NCI-H226 (cell line): ENCODE measurements around the gene TMEM150B.

Experiments
- DNase-seq: peaks from one replicate; pipeline ENCODE4 v3.0.0-alpha.2; 2015

The TMEM150B gene, protein sequence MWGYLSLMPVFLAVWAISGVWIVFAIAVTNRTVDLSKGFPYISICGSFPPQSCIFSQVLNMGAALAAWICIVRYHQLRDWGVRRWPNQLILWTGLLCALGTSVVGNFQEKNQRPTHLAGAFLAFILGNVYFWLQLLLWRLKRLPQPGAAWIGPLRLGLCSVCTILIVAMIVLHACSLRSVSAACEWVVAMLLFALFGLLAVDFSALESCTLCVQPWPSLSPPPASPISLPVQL

DNA sequence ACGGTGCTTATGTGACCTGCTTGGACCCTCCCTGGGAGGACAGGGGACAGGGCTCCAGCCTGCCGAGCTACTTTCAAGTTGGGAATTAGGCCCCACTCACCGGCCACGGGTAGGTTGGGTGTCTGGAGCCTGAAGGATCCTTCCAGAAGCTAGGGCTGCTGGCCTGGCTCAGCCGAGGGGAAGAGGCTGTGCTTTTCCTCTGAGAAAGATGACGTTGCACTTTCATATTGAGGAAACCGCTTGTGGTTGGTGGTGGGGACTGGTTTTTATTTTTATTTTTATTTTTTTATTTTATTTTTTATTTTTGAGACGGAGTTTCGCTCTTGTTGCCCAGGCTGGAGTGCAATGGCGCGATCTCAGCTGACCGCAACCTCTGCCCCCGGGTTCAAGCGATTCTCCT is at the start of gene TMEM150B:
Gene TMEM150B (minus strand): TSS at position 170 of the 400 bp plus-strand sequence. CDS start 4,305 bp downstream, outside the sequence.
- DNase-seq: no peak

DNA sequence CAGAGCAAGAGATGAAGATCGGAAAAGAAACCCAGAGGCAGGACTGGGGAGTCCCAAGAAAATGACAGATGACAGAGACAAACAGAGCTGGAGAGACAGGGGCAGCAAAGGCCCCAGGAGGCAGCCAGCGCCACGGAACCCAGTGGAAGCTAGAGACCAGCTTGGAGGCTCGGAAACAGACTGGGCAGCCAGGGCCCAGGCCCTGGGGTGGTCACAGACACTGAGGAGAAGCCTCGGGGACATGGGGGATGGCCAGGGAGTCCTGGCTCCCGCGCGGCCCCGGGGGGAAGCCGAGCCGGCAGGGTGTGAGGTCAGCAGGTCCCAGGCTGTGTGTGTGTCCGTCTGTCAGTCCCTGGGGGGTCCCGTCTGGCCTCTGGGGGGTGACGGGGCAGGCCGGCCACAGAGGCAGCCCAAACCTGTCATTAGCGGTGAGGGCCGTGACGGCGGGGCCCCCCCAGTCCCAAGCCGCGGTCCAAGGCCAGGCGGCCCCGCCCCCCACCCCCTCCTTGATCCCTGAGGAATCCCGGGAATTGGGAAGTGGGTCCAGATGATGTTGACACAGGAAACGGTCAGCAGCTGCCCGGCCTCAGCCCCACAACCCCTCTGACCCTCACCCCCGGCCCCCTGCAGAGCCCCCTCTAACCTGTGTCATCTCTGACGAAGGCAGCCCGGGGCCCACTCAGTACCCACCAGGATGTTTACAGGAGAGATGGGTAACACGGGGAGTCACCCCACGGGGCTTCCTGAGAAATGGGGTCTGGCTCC is 49.0 kb upstream of the TMEM150B start:
- no peak for DNase-seq

DNA sequence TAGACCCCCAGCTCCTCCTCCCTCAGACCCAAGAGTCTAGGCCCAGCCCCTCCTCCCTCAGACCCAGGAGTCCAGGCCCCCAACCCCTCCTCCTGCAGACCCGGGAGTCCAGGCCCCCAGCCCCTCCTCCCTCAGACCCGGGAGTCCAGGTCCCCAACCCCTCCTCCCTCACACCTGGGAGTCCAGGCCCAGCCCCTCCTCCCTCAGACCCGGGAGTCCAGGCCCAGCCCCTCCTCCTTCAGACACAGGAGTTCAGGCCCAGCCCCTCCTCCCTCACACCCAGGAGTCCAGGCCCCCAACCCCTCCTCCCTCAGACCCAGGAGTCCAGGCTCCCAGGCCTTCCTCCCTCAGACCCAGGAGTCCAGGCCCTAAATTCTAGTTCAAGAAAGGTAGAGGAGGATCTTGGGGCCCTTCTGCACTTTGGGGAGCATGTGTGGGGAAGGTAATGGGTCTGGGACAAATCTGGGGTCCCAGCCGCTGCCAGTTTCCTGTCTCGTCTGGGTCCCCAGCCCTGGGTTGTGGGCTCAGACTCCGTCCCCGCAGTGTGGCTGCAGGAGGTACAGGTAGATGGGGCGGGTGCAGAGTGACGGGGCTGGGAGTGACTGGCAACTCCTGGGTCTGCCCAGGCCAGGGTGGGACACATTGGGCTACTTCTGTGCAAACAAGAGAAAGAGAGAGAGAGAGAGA is 48.3 kb upstream of the TMEM150B start:
- DNase-seq: no peak

DNA sequence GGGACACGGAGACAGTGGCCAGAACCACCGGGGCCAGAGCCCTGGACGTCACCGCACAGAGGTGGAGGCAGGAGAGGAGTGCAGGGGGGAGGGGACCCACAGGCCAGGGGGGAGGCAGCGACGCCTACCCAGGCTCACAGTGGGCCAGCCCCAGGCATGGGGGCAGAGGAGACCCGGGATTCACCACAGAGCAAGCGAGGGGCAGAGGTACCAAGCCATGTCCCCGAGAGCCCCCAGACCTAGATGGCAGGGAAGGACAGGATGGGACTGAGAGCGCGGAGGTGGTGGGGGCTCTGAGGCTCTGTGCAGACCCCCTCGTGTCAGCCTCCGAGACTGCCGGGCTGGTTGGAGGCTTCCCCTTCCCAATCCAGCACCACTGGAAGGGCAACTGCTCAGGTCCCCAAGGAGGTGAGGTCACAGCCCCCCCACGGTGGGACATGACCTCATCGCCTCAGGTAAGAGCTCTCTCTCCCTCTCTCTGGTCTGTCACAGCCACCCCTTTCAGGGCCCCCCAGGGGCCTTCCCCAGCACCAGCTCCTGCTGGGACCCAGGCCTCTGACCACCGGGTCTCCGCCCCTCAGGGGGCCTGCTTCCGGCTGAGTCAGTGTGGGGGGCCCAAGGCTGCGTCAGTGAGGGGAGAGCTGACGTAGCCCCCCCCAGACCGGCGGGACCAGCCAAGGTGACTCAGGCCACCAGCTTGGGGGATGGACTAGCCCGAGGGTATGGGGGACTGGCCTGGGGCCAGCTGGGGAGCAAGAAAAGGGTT is 47.4 kb upstream of the TMEM150B start:
- peak; percentile 64 for DNase-seq

DNA sequence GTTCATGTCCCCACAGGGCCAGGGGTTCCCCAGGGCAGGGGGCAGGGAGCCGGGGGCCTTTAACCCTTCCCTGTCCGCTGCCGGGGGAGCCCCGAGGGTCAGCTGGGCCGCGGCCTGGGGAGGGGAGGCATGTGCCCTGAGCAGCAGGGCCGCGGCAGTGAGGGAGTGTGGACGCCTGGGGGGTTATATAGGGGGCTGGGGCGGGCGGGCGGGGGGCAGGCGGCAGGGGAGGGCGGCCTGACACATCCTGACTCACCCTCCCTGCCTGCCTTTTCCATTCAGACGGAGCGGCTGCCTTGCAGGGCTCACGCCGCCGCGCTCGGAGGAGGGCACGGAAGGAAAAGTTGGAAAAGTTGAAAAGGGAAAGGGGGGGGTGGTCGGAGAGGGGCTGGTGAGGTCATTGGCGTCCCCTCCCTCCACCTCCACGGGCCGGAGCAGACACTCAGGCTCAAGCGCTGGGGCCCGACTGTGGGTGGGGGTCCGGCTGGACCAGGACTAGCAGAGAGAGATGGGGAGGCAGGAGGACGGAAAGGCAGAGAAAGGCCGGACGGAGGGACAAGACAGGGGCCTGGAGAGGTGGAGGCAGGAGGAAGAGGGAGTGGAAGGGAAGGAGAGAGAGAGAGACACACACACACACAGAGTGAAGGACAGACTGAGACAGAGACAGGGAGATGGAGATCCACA is 45.3 kb upstream of the TMEM150B start, which contains the start of gene IL11:
Gene IL11 (minus strand): TSS at position 159 of the 684 bp plus-strand sequence. CDS start 153 bp downstream, at position 6.
- DNase-seq: peak; percentile 77

DNA sequence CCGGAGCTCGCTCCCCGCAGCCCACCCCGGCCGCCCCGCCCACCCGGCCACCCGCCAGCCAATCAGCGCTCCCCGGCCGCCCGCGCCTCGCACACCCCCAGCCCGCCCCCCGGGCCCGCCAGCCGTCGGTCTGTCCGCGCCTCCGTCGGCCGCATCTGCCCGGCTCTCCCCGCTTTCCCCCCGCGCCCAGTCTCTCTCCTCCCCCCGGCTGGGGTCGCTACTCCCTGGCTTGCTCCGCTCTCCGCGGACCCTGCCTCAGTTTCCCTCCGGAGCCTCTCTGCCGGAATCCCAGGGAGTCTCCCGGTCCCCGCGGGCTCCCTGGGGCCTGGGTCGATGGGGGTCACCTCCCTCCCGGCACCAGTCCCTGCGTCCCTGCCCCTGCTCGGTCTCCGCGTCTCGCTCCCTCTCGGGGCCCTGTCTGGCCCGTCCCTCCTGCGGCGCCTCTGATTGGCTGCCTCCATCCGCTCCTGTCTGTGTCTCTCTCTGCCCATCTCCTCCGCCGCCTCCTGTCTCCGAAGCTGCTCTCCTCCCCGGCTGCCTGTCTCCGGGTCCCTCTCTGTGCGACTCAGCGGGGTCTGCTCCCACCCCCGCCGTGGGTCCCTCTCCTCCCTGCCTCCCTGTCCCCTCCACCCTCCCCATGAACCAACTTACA is 44.6 kb upstream of the TMEM150B start:
- peak; percentile 82 for DNase-seq

DNA sequence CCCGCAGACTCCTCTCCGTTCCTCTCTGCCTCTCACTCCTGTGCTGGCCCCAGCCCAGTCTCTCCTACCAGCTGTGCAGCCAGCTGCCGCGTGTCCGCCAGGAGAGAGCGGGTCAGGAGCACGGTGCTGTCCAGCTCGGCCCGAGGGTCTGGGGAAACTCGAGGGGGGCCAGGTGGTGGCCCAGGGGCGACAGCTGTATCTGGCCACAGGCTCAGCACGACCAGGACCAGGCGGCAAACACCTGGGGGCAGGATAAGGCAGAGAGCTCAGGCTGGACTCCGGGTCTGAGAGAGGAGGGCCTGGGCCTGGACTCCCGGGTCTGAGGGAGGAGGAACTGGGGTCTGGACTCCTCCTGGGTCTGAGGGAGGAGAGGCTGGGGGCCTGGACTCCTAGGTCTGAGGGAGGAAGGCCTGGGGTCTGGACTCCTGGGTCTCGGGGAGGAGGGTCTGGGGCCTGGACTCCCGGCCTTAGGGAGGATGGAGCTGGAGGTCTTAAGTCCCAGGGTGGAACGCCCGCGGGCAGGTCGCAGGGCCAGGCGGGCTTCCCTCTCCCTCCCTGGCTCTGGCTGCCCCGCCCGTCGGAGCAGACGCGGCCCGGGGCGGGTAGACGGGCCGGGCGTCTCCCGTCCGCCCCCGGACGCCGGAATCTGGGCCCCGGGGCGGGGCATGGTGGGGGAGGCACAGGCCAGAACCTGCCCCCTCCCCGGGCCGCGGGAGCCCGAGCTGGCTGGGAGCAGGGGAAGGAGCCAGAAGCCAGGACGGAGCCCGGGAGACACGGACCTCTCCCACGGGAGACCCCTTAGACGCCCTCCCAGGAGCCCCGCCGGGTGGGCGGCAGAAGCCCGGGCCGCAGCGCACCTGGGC is 43.8 kb upstream of the TMEM150B start:
- peak; percentile 87 for DNase-seq

DNA sequence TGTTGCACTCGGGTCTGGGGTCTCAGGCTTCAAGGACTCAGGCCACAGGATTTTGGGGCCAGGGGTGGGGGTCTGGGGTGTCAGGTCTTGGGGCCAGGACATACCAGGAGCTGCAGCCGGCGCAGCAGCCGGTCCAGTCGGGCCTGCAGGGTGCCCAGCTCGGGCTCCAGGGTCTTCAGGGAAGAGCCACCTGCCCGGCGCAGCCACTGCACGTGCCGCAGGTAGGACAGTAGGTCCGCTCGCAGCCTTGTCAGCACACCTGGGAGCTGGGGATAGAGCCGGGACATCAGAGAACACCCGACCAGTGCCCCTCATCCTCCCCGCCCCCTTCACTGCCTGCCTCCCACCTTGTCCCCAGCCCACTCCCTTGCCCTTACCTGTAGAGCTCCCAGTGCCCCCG is 43.0 kb upstream of the TMEM150B start:
- DNase-seq: no peak

DNA sequence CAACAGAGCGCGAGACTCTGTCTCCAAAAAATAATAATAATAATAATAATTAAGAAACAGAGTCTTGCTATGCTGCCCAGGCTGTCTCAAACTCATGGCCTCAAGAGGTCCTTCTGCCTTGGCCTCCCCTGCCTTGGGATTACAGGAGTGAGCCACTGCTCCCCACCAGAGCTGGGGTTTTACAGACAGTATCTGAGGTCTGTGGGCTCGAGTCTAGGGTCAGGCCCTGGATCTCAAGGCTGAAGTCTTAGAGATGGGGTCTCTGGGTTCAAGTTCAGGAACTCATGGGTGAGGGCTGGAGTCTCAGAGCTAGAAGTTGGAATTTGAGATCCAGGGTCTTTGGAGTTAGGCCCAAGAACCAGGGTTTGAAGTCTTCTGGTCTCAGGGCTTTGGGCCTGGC is 41.6 kb upstream of the TMEM150B start:
- no peak for DNase-seq

DNA sequence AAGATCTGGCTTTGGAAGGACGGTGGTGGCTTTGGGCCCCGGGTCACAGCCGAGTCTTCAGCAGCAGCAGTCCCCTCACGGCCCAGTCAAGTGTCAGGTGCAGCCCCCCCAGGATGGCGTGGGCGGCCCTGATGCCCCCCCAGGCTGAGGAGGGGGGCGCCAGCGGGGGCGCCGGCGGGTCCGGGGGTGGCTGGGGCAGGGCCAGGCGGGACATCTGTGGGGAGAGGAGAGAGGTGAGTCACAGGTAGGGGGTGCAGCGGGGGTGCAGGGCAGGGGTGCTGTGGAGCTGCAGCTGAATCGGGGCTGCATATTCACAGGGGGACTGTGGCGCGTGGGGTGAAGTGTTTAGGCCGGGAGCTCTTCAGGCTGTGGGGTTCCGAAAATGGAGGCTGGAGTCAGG is 40.8 kb upstream of the TMEM150B start:
- no peak for DNase-seq

DNA sequence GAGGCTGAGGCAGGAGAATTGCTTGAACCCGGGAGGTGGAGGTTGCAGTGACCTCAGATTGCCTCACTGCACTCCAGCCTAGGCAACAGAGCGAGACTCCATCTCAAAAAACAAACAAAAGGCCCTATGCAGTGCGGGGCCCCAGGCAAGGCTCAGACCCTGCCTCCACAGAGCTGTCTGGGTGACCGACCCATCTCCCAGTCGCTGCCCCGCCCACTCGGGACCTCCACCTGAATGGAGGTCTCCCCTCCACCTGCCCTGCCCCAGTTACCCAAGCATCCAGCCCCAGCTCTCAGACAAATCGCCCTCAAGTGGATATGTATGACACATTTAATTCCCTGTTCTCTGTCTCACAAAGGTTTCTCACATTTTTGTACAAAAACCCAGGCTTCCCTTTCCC is 40.1 kb upstream of the TMEM150B start:
- no peak for DNase-seq

DNA sequence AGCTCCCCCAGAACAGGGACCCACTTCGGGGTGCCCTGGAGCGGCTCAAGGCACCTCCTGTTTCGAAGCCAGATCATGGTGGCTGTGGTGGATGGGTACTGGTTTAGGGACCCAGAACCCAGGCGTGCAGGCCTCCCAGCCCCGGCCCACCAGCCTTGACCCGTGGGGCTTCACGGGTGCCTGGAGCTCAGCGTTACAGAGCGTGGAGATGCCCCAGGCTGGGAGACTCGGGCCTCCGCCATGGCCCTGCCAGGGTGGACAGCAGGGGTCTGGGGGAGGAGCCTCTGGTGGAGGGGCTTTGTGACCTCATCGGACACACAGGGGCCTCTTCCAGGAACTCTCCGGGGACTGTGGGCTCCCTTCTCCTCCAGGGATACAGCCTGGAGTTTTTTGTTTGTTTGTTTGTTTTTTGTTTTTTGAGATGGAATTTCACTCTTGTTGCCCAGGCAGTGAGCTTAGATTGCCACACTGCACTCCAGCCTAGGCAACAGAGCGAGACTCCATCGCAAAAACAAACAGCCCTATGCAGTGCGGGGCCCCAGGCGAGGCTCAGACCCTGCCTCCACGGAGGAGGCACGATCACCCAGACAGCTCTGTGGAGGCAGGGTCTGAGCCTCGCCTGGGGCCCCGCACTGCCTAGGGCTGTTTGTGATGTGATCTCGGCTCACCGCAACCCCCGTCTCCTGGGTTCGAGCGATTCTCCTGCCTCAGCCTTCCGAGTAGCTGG is 38.0 kb upstream of the TMEM150B start, which contains the start of gene GARIN5B:
Gene GARIN5B (minus strand): TSS at position 271 of the 727 bp plus-strand sequence. CDS start 194 bp downstream, at position 77.
- no peak for DNase-seq

DNA sequence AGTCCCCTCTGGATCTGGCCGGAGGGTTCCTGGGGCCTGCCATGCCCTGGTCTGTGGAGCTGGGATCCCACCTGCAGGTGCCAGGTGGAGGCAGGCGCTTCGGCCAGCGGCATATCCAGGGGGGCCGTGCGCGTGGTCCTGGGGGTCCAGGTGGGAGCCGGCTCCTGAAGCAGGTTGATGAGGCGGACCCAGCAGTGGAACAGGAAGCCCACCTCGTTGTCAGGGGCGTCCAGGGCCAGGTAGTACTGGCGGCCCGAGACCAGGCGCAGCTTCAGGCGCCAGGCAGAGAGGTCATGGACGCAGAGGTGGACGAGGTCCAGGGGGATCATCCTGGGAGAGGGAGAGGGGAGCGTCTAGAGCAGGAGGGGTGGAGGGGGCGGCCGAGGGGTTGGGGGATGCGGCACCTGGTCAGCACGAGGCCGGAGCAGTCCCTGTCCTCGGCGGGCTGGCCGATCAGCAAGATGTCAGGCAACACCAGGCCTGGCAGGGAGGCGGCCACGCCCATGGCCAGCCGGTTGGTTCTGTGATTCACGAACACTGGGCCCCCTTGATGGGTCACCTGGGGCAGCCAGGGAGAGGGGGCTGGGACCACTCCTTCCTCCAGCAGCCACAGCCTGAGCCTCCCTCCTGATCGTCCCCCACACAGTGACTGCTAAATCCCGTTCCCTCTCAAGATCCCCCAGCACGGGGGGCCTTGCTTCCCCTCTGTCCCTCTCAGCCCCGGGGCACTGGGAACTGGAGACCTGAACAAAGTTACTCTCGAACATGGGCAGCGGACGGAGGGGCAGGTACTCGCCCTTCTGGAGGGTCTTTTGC is 37.2 kb upstream of the TMEM150B start:
- DNase-seq: no peak

DNA sequence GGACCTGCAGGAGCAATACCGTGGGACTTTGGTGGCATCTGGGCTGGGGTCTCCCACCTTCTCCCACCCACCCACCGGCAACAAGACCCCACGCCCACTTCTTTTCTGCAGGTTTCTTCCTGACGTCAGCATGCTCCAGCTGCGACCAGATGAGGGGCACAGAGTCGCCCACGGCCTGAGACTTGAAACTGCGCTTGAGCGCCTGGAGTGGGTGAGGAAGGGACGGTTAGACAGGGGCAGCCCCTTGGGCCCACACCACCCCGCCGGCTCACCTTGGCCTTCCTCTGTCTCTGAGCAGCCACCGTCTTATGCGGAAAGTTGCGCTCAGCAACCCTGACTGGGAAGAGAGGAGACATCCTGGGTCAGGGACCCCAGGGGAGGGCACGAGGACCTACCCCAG is 35.8 kb upstream of the TMEM150B start:
- DNase-seq: no peak

DNA sequence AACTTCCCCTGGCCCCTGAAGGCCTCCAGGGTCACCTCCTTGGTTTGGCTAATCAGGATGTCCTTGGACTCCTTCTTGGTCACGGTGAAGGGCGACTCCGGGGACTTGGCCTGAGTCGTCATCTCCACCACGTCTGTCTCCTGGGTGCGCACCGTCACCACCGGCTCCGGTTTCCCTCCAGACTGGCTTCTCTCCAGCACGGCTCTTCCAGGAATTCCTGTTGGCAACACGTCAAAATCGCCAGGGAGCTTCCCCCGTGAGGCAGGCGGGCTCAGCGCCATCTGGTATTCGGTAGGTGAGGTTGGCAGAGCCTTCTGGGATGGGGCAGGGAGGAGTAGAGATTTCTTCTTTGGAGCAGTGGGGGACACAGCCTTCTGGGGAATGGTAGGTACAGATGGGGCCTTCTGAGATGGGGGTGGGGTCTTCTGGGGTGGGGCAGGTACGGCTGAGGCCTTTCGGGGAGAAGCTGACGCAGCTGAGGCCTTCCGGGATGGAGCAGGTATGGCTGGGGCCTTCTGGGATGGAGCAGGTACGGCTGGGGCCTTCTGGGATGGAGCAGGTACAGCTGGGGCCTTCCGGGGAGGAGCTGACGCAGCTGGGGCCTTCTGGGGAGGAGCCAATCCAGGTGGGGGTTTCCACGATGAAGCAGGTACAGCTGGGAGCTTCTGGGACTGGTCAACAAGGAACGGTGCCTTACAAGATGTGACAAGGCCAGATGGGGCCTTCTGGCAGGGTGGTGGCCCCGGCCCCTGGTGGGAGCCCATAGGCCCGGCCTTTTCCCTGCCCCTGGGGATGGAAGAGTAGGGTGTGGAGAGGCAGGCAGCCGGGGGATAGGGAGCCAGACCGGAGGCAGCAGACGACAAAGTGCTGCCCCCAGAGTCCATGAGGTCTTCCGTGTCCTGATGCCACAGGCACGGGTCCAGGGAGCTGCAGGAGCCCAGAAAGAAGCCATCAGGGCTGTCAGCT is 34.1 kb upstream of the TMEM150B start:
- no peak for DNase-seq

DNA sequence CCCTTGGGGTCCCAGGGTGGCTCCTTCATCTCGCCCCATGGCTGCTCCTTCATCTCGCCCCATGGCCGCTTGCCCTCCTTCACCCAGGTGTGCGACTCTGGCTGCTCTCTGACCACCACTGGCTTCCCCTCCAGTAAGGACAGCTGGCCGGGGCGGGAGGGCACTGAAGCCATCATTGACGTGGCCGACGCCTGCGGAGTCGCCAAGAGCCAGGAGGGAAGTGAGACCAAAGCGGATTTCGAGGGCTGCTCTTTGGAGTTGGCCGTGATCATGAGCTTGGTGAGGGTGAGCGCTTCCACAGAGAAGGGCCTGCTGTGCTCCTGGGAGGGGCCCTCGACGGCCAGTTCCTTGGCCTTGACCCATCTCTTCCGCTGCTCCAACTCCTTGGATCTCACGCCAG is 33.4 kb upstream of the TMEM150B start:
- DNase-seq: no peak

DNA sequence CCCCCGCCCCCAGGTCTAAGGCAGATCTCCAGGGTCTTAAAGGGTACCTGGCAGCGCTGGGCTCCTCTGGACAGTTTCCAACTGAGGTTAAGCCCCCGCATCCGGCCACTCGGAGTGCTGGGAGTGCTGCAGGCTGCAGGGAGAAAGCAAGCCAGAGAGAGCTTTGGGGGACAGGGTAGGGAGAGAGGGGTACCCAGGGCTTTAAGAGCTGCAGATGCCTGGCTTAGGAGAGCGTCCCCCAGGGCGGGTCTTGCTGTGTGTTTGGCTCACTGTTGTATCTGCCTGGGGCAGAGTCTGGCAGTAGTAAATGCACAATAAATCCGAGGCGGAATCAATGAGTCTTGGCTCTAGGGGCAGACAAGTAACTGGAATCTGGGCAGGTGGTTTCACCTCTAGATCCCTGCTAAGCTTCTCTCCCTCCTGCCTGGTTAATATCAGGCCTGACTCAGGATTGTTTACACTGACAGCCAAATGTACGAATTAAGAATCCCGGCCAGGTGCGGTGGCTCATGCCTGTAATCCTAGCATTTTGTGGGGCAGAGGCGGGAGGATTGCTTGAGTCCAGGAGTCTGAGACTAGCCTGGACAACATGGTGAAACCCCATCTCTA is 30.2 kb upstream of the TMEM150B start:
- DNase-seq: no peak
